Aorta (tissue), 5 donors: ENCODE data around the gene CCNH. TPM values are rescaled to one million over a fixed set of nuclear protein-coding genes. Genes with fewer than 3 reads are reported as not detected.

Experiments used
- ATAC-seq: fragments of 200-7000 bp; cut with Tn5 transposase; one replicate; pipeline ENCODE4 v1.9.1; 2022; ENCODE audit warnings: moderate library complexity; ENCODE audit not compliant: low FRiP score
- DNase-seq, 2 donors: peaks; one replicate each; pipeline ENCODE4 v3.0.0-alpha.2; 2020
- H3K27ac ChIP-seq, 2 donors: one replicate each; pipeline ENCODE4 v1.5.1; 2013; ENCODE audit warnings: low read length in 2 of 2, mild to moderate bottlenecking in 2 of 2, moderate library complexity in 2 of 2, control low read depth in 1 of 2, inconsistent platforms in 1 of 2, low read depth in 1 of 2
- H3K27me3 ChIP-seq, 2 donors: one replicate each; pipeline ENCODE4 v1.6.1; 2013; ENCODE audit warnings: control low read depth in 1 of 2, low read length in 1 of 2, mild to moderate bottlenecking in 1 of 2, moderate library complexity in 1 of 2; ENCODE audit not compliant: insufficient read depth in 2 of 2, control insufficient read depth in 1 of 2
- H3K36me3 ChIP-seq, 2 donors: one replicate each; pipeline ENCODE4 v1.6.1; 2013; ENCODE audit warnings: control low read depth in 1 of 2, low read length in 1 of 2, mild to moderate bottlenecking in 1 of 2; ENCODE audit not compliant: insufficient read depth in 2 of 2, control insufficient read depth in 1 of 2
- H3K4me1 ChIP-seq, 2 donors: one replicate each; pipeline ENCODE4 v1.6.1; 2013; ENCODE audit warnings: low read length in 2 of 2, control low read depth in 1 of 2, mild to moderate bottlenecking in 1 of 2, moderate library complexity in 1 of 2; ENCODE audit not compliant: insufficient read depth in 2 of 2, control insufficient read depth in 1 of 2
- H3K4me3 ChIP-seq, 2 donors: one replicate each; pipeline ENCODE4 v1.5.1; 2013; ENCODE audit warnings: low read length in 2 of 2, control low read depth in 1 of 2, mild to moderate bottlenecking in 1 of 2
- H3K9me3 ChIP-seq: one replicate; pipeline ENCODE4 v1.6.1; 2013; ENCODE audit warnings: mild to moderate bottlenecking, low read length; ENCODE audit not compliant: control insufficient read depth
- WGBS, 2 donors: extraction: QIAGEN DNeasy Blood & Tissue Kit; methylation state at CpG; one replicate each; pipeline ENCODE4 v1.1.7; 2013; 5-methylcytosine and 5-hydroxymethylcytosine counted together
- intact Hi-C, 2 donors: fragments of 100-400 bp; cut with DNase I; formaldehyde crosslinking; loops; one replicate each; pipeline versions ENCODE4 v1.14.2 to v1.15.0; 2022
- polyA plus RNA-seq, 2 donors: library from polyadenylated mRNA; stranded (reverse); fragments of 200-250 nt; gene quantifications; one replicate each; pipeline ENCODE4 v1.2.3, GENCODE V29; 2013
- total RNA-seq, 2 donors: library from RNA; stranded (reverse); fragmentation: NEBNext Ultra II Directional; extraction: Animal tissue kit (Norgen Biotek cat#: 25700); gene quantifications; one replicate each; pipeline ENCODE4 v1.2.1, GENCODE V29; 2021
- donor health status: healthy with polysubstance abuse.
- donor health status: Bipolar disorder and iron deficiency.
- donor health status: DM: no; HTN: no; CAD: no.
- donor health status: DM: no; HTN: no; CAD: no.
- donor health status: DM: yes; HTN: yes; CAD: no.

Gene CCNH
- total and polyA plus RNA-seq, 4 donors = 23.0 to 96.9 (median 59.4) TPM

DNA sequence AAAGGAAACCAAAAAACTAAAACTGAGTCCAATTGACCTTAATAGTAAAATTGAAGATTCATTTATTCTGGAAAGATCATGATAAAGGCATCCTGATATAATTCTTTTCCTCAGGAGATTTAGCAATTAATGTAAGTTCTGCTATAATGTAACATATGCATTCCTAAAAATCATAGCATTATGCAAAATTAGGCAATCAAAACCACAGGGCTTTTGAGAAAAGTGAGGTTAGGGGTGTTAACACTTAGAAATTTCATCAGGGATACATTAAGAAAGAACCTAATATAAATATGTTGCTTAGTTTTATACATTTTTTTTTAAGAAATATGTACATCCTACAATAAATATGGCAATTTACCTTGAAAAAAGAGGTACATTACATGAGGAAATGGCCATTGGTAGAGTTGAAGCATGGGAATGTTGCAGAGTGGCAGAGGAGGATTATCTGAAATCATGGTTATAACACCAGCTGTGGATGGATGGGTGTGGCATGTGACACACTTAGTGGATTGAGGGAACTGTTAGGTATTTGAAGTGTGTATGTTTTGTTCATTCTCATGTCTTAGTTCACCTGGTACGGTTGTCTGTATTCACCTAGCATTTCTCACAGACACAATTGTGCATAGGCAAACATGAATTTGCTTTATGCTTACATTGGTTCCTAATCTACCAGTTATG lies 51.1 kb downstream of the CCNH start:
- no peak overlapping the region for H3K4me3 ChIP-seq
- no peak for DNase-seq
- no peak overlapping the region for H3K27ac ChIP-seq
- H3K9me3 ChIP-seq = no peaks in the 10 kb centered on the region
- ATAC-seq = no peak
- intact Hi-C loops = no loop called here
- no peaks in the 10 kb centered on the region for H3K27me3 ChIP-seq
- no peaks in the 10 kb centered on the region for H3K36me3 ChIP-seq
- 95 to 97% methylated on average over 1 of the region's 1 CpG for WGBS, 2 donors
- H3K4me1 ChIP-seq = no peaks in the 10 kb centered on the region

GRCh38 chr5:87361031-87361445 lies 51.7 kb downstream of the CCNH start:
- Histone ChIP-seq H3K4me1 (no peaks in the 10 kb centered on the region), H3K4me3 (no peak overlapping the region), H3K27ac (no peak overlapping the region), H3K9me3 (no peaks in the 10 kb centered on the region), H3K36me3 (no peaks in the 10 kb centered on the region), H3K27me3 (no peaks in the 10 kb centered on the region)
- DNase-seq (no peak), ATAC-seq (peak; percentile 50)
- intact Hi-C loops = no loop called here
- 83 to 89% methylated on average over 2 of the region's 2 CpGs for WGBS, 2 donors

DNA sequence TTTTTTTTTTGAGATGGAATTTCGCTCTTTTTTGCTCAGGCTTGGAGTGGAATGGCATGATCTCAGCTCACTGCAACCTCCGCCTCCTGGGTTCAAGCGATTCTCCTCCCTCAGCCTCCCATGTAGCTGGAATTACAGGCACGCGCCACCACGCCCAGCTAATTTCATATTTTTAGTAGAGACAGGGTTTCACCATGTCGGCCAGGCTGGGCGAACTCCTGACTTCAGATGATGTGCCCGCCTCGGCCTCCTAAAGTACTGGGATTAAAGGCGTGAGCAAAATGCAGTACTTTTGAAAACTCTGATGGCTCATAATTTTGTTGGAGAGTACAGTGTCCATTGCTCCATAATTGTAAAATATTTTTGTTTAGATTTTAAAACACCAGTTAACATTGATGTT lies 52.6 kb downstream of the CCNH start:
- no peak overlapping the region for H3K27ac ChIP-seq
- H3K4me1 ChIP-seq = no peaks in the 10 kb centered on the region
- H3K4me3 ChIP-seq = no peak overlapping the region
- DNase-seq = peak in 1 of 2 donors; percentile 64
- H3K36me3 ChIP-seq = peaks cover 0 to 2% of the 10 kb centered on the region in 2 donors
- no peaks in the 10 kb centered on the region for H3K9me3 ChIP-seq
- no peak for ATAC-seq
- H3K27me3 ChIP-seq = no peaks in the 10 kb centered on the region
- intact Hi-C loops = no loop called here
- 88 to 97% methylated on average over 11 of the region's 11 CpGs for WGBS, 2 donors

DNA sequence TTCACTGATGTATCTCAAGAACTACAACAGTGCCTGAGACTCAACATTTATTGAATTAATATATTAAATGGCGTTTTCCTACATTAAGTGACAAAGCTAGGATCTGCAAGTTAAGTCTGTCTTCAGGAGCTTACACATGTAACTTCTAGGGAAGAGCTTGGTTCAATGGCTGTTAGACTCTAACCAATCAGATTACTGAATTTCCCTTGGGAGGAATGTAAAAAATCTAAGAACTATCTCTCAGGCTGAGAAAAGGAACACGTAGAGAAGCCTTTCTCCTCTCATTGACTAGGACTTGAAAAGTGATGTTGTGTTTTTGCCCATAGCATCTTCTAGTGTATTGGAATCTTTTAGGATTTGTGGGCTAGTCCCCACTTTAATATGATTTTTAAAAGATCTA lies 53.6 kb downstream of the CCNH start:
- Histone ChIP-seq H3K4me1 (no peaks in the 10 kb centered on the region), H3K4me3 (no peak overlapping the region), H3K27ac (no peak overlapping the region), H3K27me3 (no peaks in the 10 kb centered on the region), H3K36me3 (peaks cover 0 to 2% of the 10 kb centered on the region in 2 donors), H3K9me3 (no peaks in the 10 kb centered on the region)
- no peak for DNase-seq
- intact Hi-C loops = no loop called here
- WGBS, 2 donors = 91 to 93% methylated on average over 2 of the region's 2 CpGs
- ATAC-seq = no peak

DNA sequence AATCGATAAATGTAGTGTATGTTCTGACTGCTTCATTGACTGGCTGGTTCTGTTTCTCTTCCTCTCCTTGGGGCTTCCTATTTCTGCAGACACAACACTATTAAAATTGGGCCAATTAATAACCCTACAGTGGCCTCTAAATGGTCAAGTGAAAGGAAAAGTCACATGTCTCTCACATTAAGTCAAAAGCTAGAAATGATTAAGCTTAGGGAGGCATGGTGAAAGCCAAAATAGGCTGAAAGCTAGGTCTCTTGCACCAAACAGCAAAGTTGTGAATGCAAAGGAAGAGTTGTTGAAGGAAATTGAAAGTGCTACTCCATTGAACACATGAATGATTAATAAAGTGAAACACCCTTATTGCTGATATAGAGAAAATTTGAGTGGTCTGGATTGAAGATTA lies 58.2 kb downstream of the CCNH start:
- ATAC-seq = no peak
- Histone ChIP-seq H3K36me3 (peaks cover 0 to 8% of the 10 kb centered on the region in 2 donors), H3K9me3 (no peaks in the 10 kb centered on the region), H3K4me3 (no peak overlapping the region), H3K4me1 (no peaks in the 10 kb centered on the region), H3K27me3 (no peaks in the 10 kb centered on the region), H3K27ac (no peak overlapping the region)
- 97 to 98% methylated on average over 1 of the region's 1 CpG for WGBS, 2 donors
- intact Hi-C loops = no loop called here
- no peak for DNase-seq

- Histone ChIP-seq H3K4me1 (no peaks in the 10 kb centered on the region), H3K27ac (no peak overlapping the region), H3K27me3 (no peaks in the 10 kb centered on the region), H3K9me3 (no peaks in the 10 kb centered on the region), H3K4me3 (no peak overlapping the region), H3K36me3 (no peaks in the 10 kb centered on the region)
- intact Hi-C loops = no loop called here
- ATAC-seq (no peak), DNase-seq (no peak)
These were observed 64.9 kb downstream of the CCNH start for GRCh38 chr5:87347841-87348240.

- ATAC-seq = no peak
- 91 to 92% methylated on average over 1 of the region's 1 CpG for WGBS, 2 donors
- H3K36me3 ChIP-seq = no peaks in the 10 kb centered on the region
These were observed 65.5 kb downstream of the CCNH start for GRCh38 chr5:87347272-87347671.

More at GRCh38 chr5:87347272-87347671, 65.5 kb downstream of the CCNH start:
- DNase-seq = no peak
- Histone ChIP-seq H3K27me3 (no peaks in the 10 kb centered on the region), H3K27ac (no peak overlapping the region), H3K4me3 (no peak overlapping the region), H3K4me1 (no peaks in the 10 kb centered on the region), H3K9me3 (no peaks in the 10 kb centered on the region)
- intact Hi-C loops = no loop called here

Other genes starting within 250 kb of the CCNH start
- 10 to 100 TPM; 25.3 to 33.6 TPM for gene RASA1, start 145.0 kb downstream of the CCNH start, total RNA-seq
- gene RASA1, start 145.0 kb downstream of the CCNH start, polyA plus RNA-seq = 10 to 100 TPM in 1 of 2 donors, 1 to 10 TPM in 1; 9.3 to 22.1 TPM